Brain microvascular endothelial cell (primary cell): ENCODE results near the gene FGGY.

Source experiments
- DNase-seq: peaks from one replicate; pipeline ENCODE4 v3.0.0-alpha.2; 2020
- H3K27ac ChIP-seq: fragments of 250-450 bp; sonication (Bioruptor Pico); 2 replicates; pipeline ENCODE4 v1.5.1; 2020; ENCODE audit warnings: mild to moderate bottlenecking, moderate library complexity
- H3K27me3 ChIP-seq: fragments of 250-450 bp; sonication (Bioruptor Pico); replicated peaks from 2 replicates; pipeline ENCODE4 v1.5.1; 2020; ENCODE audit warnings: mild to moderate bottlenecking
- H3K36me3 ChIP-seq: fragments of 250-450 bp; sonication (Bioruptor Pico); replicated peaks from 2 replicates; pipeline ENCODE4 v1.5.1; 2020; ENCODE audit warnings: mild to moderate bottlenecking
- H3K4me3 ChIP-seq: 2 replicates; pipeline ENCODE4 v1.5.1; 2011; ENCODE audit warnings: low read depth, mild to moderate bottlenecking, control low read depth, low read length, moderate library complexity
- CTCF ChIP-seq: IDR thresholded peaks from 2 replicates; pipeline ENCODE4 v1.5.1; 2011; ENCODE audit warnings: low read depth, mild to moderate bottlenecking, moderate library complexity, low read length, control low read depth, inconsistent platforms; ENCODE audit errors: missing control alignments
- in situ Hi-C: cut with HindIII; loops from 2 replicates; pipeline ENCODE4 v1.10.0; 2017; ENCODE audit warnings: low sequenced_read_pairs, low pct_ligation_motif_present

FGGY gene

DNA sequence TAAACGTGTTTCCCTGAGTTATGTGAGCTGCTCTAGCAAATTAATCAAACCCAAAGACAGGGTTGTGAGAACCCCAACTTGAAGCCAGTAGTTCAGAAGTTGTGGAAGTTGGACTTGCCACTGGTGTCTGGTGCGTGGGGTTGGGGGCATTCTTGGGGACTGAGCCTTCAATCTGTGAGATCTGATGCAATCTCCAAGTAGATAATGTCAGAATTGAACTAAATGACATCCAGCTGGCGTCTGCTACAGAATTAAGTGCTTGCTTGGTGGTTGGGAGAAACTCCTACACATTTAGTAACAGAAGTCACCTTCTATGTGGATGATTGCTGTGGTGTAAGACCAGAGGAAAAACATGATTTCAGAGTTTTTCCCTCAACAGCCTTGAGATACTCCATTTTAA is 207.4 kb downstream of the FGGY start:
- no peaks in the 10 kb centered on the region for H3K36me3 ChIP-seq
- in situ Hi-C loops, result no loop called here
- no peak overlapping the region for H3K4me3 ChIP-seq
- H3K27me3 ChIP-seq, result no peaks in the 10 kb centered on the region
- no peak for TF ChIP-seq CTCF
- no peak overlapping the region for H3K27ac ChIP-seq
- no peak for DNase-seq

GRCh38 chr1:59505596-59506028 is 208.7 kb downstream of the FGGY start:
- no peak for DNase-seq
- Histone ChIP-seq H3K27me3 (no peaks in the 10 kb centered on the region), H3K27ac (no peak overlapping the region), H3K4me3 (no peak overlapping the region), H3K36me3 (no peaks in the 10 kb centered on the region)
- no peak for TF ChIP-seq CTCF
- in situ Hi-C loops, result no loop called here

DNA sequence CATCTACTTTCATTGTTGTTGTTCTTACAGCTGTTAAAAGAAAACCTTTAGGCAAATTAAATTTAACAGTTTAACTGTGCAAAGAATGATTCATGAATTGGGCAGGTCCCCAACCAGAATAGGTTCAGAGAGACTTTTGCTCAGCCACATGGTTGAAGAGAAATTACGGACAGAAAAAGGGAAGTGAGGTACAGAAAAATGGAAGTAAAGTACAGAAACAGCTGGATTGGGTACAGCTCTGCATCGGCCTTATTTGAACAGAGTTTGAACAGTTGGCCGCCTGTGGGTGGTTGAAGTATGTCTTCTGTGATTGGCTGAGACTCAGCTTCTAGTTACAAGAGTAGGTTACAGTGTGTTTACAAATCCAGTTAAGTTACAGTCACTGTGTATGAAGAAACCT is 210.1 kb downstream of the FGGY start:
- Histone ChIP-seq H3K27ac (no peak overlapping the region), H3K36me3 (no peaks in the 10 kb centered on the region), H3K27me3 (no peaks in the 10 kb centered on the region), H3K4me3 (no peak overlapping the region)
- in situ Hi-C loops, result no loop called here
- no peak for DNase-seq
- TF ChIP-seq CTCF, result no peak

DNA sequence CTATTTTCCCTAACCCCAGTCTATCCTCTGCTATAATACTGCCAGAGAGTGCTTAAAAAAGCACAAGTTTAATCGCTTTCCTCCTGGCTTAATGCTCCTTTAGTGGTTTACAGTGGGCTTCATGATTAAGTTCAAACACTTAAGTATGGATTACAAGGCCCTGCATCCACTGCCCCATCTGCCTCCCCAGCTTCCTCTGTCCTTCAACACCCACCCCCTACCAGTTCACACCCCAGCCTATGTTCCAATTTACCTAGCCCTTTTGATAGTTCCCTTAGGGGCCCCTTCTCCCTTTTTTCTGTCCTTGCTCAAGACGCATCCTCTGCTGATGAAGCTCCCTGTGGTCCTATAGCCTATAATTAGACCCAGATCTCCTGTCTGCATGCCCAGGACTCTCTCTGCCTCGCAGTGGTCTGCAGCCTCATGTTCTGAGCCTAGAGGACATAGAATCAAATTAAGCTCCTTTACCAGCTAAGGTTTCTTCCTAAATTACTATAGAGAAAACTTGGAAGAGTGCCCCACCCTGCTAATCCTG is 212.5 kb downstream of the FGGY start:
- H3K36me3 ChIP-seq, result no peaks in the 10 kb centered on the region
- in situ Hi-C loops, result no loop called here
- H3K27me3 ChIP-seq, result no peaks in the 10 kb centered on the region
- TF ChIP-seq CTCF, result no peak
- no peak overlapping the region for H3K4me3 ChIP-seq
- DNase-seq, result no peak
- no peak overlapping the region for H3K27ac ChIP-seq

DNA sequence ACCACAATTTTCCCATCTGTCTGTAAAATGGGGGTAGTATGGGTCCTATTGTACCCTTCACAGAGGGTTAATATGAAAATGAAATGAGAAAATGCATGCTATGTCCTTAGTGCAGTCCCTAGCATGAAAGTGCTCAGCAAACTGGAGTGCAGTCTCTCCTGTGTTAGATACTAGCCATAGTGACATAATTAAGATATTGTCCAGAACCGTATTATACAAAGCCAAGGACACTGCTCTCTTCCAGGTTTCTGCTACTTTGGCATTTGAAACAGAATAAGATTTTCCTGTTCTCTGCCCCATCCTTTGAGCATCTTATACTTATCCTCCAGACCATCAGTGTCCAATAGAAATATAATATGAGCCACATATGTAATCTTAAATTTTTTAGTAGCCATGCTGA is 213.4 kb downstream of the FGGY start:
- H3K27me3 ChIP-seq, result no peaks in the 10 kb centered on the region
- no peak overlapping the region for H3K4me3 ChIP-seq
- H3K27ac ChIP-seq, result no peak overlapping the region
- no peak for DNase-seq
- H3K36me3 ChIP-seq, result no peaks in the 10 kb centered on the region
- in situ Hi-C loops, result no loop called here
- TF ChIP-seq CTCF, result no peak
